Breast epithelium (tissue), 3 donors: ENCODE measurements around the gene IL3.

Source experiments
- POLR2A ChIP-seq: fragments of 450-650 bp; IDR thresholded peaks from one replicate; pipeline ENCODE4 v1.6.1; 2016; ENCODE audit warnings: antibody characterized with exemption, mild to moderate bottlenecking, moderate library complexity
- POLR2AphosphoS5 ChIP-seq, 3 donors: sonication (generic); formaldehyde crosslinking; IDR thresholded peaks; one replicate each; pipeline ENCODE4 v1.6.1; 2017; ENCODE audit warnings: antibody characterized with exemption in 3 of 3
- TF ChIP-seq, protein P1 (sequence below), 3 donors: fragments of 450-650 bp; IDR thresholded peaks; one replicate each; pipeline ENCODE4 v1.5.1; 2016 to 2017; ENCODE audit warnings: antibody characterized with exemption in 3 of 3, mild to moderate bottlenecking in 3 of 3, moderate library complexity in 3 of 3

DNA sequence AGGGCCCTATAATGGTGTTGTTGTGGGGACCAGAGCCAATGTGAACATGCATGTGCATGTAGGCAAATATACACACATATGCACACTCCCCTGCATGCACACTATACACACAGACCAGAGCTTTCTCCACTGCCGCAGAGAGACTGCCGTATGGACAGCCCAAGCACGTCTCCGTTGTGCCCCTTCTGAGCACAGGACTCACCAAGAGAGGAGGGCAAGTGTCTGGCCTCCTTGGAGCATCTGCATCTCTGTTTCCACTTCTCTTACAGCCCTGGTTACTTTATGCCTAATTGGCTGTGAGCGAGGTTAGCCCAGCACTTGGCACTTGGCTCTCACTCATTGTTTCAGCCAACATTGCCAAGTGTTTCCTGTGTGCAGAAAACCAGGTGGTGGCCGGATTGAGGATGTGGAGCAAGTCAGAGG is 43.5 kb downstream of the IL3 start:
- TF ChIP-seq, protein P1, sequence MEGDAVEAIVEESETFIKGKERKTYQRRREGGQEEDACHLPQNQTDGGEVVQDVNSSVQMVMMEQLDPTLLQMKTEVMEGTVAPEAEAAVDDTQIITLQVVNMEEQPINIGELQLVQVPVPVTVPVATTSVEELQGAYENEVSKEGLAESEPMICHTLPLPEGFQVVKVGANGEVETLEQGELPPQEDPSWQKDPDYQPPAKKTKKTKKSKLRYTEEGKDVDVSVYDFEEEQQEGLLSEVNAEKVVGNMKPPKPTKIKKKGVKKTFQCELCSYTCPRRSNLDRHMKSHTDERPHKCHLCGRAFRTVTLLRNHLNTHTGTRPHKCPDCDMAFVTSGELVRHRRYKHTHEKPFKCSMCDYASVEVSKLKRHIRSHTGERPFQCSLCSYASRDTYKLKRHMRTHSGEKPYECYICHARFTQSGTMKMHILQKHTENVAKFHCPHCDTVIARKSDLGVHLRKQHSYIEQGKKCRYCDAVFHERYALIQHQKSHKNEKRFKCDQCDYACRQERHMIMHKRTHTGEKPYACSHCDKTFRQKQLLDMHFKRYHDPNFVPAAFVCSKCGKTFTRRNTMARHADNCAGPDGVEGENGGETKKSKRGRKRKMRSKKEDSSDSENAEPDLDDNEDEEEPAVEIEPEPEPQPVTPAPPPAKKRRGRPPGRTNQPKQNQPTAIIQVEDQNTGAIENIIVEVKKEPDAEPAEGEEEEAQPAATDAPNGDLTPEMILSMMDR (IDR thresholded peaks at IDR 0.05): no peak
- TF ChIP-seq POLR2A (no peak), POLR2AphosphoS5 (IDR thresholded peaks at IDR 0.05) (no peak)
